HCT116 (cell line): ENCODE results near the gene COPG1. TPM values are rescaled to one million over a fixed set of nuclear protein-coding genes. Genes with fewer than 3 reads are reported as not detected.
A peak's percentile ranks its signal among the peaks of the same experiment; 100 is the strongest.

Source experiments
- ATAC-seq: fragments of 200-7000 bp; cut with Tn5 transposase; 2 replicates; pipeline ENCODE4 v1.9.1; 2020; ENCODE audit warnings: mild to moderate bottlenecking, moderate library complexity
- Bru-seq: library from RNA; stranded (reverse); fragments of 400-500 nt; gene quantifications from one replicate; lab custom pipeline; 2021; lab: Mats Ljungman, UMichigan
- BruChase-seq, 2 experiments: library from RNA; stranded (reverse); fragments of 400-500 nt; gene quantifications; one replicate each; lab custom pipeline; 2021; lab: Mats Ljungman, UMichigan
- BruUV-seq: library from RNA; stranded (reverse); fragments of 400-500 nt; replicated peaks from 2 replicates; lab custom pipeline; 2021; lab: Mats Ljungman, UMichigan
- CTCF ChIA-PET: fragments of 300-600 bp; sonication (Branson Sonifier 250); formaldehyde crosslinking; loops from one replicate; lab custom pipeline; 2021; ENCODE audit warnings: antibody characterized with exemption; lab: Charles Lee
- POLR2A ChIA-PET: fragments of 300-600, 350-600 bp; sonication (Branson Sonifier 250); formaldehyde crosslinking; loops from one replicate; lab custom pipeline; 2021; ENCODE audit warnings: antibody characterized with exemption; lab: Charles Lee
- RAD21 ChIA-PET, 2 experiments: fragments of 300-600 bp; sonication (Branson Sonifier 250); formaldehyde crosslinking; loops; one replicate each; lab custom pipeline; 2023; ENCODE audit warnings: low total read pairs in 2 of 2; ENCODE audit not compliant: uncharacterized antibody in 2 of 2, unreplicated experiment in 2 of 2, low non-redundant PET in 1 of 2; lab: Charles Lee
- DNase-seq: peaks from one replicate; pipeline ENCODE4 v3.0.0-alpha.2; 2010; ENCODE audit warnings: low read depth, low spot score
- H2AFZ ChIP-seq: fragments of 200-600 bp; shearing (Covaris generic), sonication (generic); 2 replicates; pipeline ENCODE4 v1.6.1; 2017; ENCODE audit warnings: low read depth, mixed run types, mixed read lengths, antibody characterized with exemption, low read length; ENCODE audit not compliant: poor library complexity, severe bottlenecking
- H3K27ac ChIP-seq: 2 replicates; pipeline ENCODE4 v1.5.1; 2012; ENCODE audit warnings: low read depth, low read length
- H3K27me3 ChIP-seq: fragments of 200-600 bp; sonication (generic); 2 replicates; pipeline ENCODE4 v1.6.1; 2016; ENCODE audit warnings: mixed run types, low read length, mixed read lengths; ENCODE audit not compliant: insufficient read depth
- H3K36me3 ChIP-seq, 2 experiments: fragments of 200-500 bp in 1 of 2; fragments of 200-600 bp in 1 of 2; sonication (Bioruptor generic) in 1 of 2; sonication (generic) in 1 of 2; 2 replicates each; pipeline versions ENCODE4 v1.5.1 to v1.6.1; 2014 to 2016; ENCODE audit warnings: low read length in 2 of 2, inconsistent platforms in 1 of 2, mixed read lengths in 1 of 2, mixed run types in 1 of 2; ENCODE audit not compliant: insufficient read depth in 2 of 2, control insufficient read depth in 1 of 2
- H3K4me1 ChIP-seq, 2 experiments: fragments of 200-600 bp in 1 of 2; sonication (generic) in 1 of 2; 2 replicates each; pipeline versions ENCODE4 v1.5.1 to v1.6.1; 2012 to 2017; ENCODE audit warnings: low read length in 2 of 2, inconsistent platforms in 1 of 2, mild to moderate bottlenecking in 1 of 2, mixed read lengths in 1 of 2, mixed run types in 1 of 2, moderate library complexity in 1 of 2; ENCODE audit not compliant: insufficient read depth in 2 of 2, control insufficient read depth in 1 of 2
- H3K4me2 ChIP-seq: fragments of 200-600 bp; sonication (generic); 2 replicates; pipeline ENCODE4 v1.6.1; 2017; ENCODE audit warnings: mixed run types, low read length, mixed read lengths
- H3K4me3 ChIP-seq, 2 experiments: fragments of 200-600 bp in 1 of 2; sonication (generic) in 1 of 2; replicated peaks in 1 of 2; 2 replicates each; pipeline ENCODE4 v1.5.1; 2011 to 2016; ENCODE audit warnings: low read length in 2 of 2, control low read depth in 1 of 2, low read depth in 1 of 2, mild to moderate bottlenecking in 1 of 2, mixed read lengths in 1 of 2, mixed run types in 1 of 2
- H3K79me2 ChIP-seq: fragments of 200-600 bp; sonication (generic); 2 replicates; pipeline ENCODE4 v1.6.1; 2017; ENCODE audit warnings: mild to moderate bottlenecking, mixed run types, low read length, moderate library complexity, mixed read lengths; ENCODE audit not compliant: insufficient read depth
- H3K9ac ChIP-seq: fragments of 200-600 bp; sonication (generic); 2 replicates; pipeline ENCODE4 v1.6.1; 2016; ENCODE audit warnings: low read length, mixed read lengths
- H3K9me2 ChIP-seq: fragments of 200-600 bp; sonication (generic), shearing (Covaris generic); 2 replicates; pipeline ENCODE4 v1.6.1; 2017; ENCODE audit warnings: mixed run types, mild to moderate bottlenecking, moderate library complexity; ENCODE audit not compliant: insufficient read depth
- H3K9me3 ChIP-seq, 2 experiments: fragments of 200-500 bp in 1 of 2; fragments of 200-600 bp in 1 of 2; sonication (Bioruptor generic) in 1 of 2; sonication (generic) in 1 of 2; 2 replicates each; pipeline ENCODE4 v1.6.1; 2014 to 2017; ENCODE audit warnings: low read length in 2 of 2, mixed read lengths in 2 of 2, inconsistent platforms in 1 of 2, low read depth in 1 of 2, mild to moderate bottlenecking in 1 of 2, mixed run types in 1 of 2, moderate library complexity in 1 of 2; ENCODE audit not compliant: control insufficient read depth in 1 of 2, insufficient read depth in 1 of 2
- H4K20me1 ChIP-seq: fragments of 200-600 bp; sonication (generic), shearing (Covaris generic); 2 replicates; pipeline ENCODE4 v1.6.1; 2017; ENCODE audit warnings: mixed run types, mild to moderate bottlenecking, moderate library complexity; ENCODE audit not compliant: insufficient read depth
- CEBPB ChIP-seq: IDR thresholded peaks from 2 replicates; pipeline ENCODE4 v1.6.1; 2012; ENCODE audit warnings: low read depth
- EGR1 ChIP-seq: IDR thresholded peaks from 2 replicates; pipeline ENCODE4 v1.6.1; 2012; ENCODE audit warnings: low read depth
- ELF1 ChIP-seq: IDR thresholded peaks from 2 replicates; pipeline ENCODE4 v1.6.1; 2012; ENCODE audit warnings: low read depth, borderline replicate concordance
- POLR2A ChIP-seq: IDR thresholded peaks from 2 replicates; pipeline ENCODE4 v1.7.0; 2011; ENCODE audit warnings: borderline replicate concordance; ENCODE audit not compliant: insufficient read depth, insufficient read length; ENCODE audit errors: extremely low read depth
- POLR2AphosphoS5 ChIP-seq: IDR thresholded peaks from 2 replicates; pipeline ENCODE4 v1.6.1; 2011; ENCODE audit warnings: mild to moderate bottlenecking, low read depth, low read length, moderate library complexity
- SIN3A ChIP-seq: IDR thresholded peaks from 2 replicates; pipeline ENCODE4 v1.6.1; 2012; ENCODE audit warnings: low read depth
- SRF ChIP-seq: IDR thresholded peaks from 2 replicates; pipeline ENCODE4 v1.6.1; 2012; ENCODE audit warnings: low read depth
- TCF7L2 ChIP-seq: IDR thresholded peaks from 2 replicates; pipeline ENCODE4 v1.7.0; 2011; ENCODE audit warnings: borderline replicate concordance, inconsistent platforms; ENCODE audit not compliant: insufficient read depth, insufficient read length; ENCODE audit errors: extremely low read depth
- ZFX ChIP-seq: fragments of 450-650 bp; IDR thresholded peaks from 2 replicates; pipeline ENCODE4 v1.6.1; 2017
- intact Hi-C: fragments of 100-400 bp; cut with micrococcal nuclease; formaldehyde crosslinking; loops from 2 replicates; pipeline ENCODE4 v1.10.0; 2022
- long read RNA-seq: library from polyadenylated mRNA; unstranded; transcript quantifications from one replicate; pipeline ENCODE4 v2.0.0, GENCODE V29; 2021; ENCODE audit not compliant: unreplicated experiment
- polyA plus RNA-seq: library from polyadenylated mRNA; unstranded; fragments of >200 nt; gene quantifications from 2 replicates; pipeline ENCODE4 v1.2.1, GENCODE V29; 2012; ENCODE audit warnings: missing spikeins
- total RNA-seq: library from RNA; stranded (reverse); gene quantifications from one replicate; pipeline ENCODE4 v1.2.1, GENCODE V29; 2021; ENCODE audit not compliant: unreplicated experiment
- TF ChIP-seq, protein P1 (sequence below): IDR thresholded peaks from 2 replicates; pipeline ENCODE4 v1.6.1; 2011; ENCODE audit warnings: mild to moderate bottlenecking, low read length, moderate library complexity; ENCODE audit not compliant: insufficient replicate concordance; ENCODE audit errors: extremely low read depth
- TF ChIP-seq, protein P2 (sequence below): IDR thresholded peaks from 2 replicates; pipeline ENCODE4 v1.6.1; 2012
- TF ChIP-seq, protein P3 (sequence below): IDR thresholded peaks from 2 replicates; pipeline ENCODE4 v1.6.1; 2012; ENCODE audit warnings: low read depth

COPG1 gene, protein sequence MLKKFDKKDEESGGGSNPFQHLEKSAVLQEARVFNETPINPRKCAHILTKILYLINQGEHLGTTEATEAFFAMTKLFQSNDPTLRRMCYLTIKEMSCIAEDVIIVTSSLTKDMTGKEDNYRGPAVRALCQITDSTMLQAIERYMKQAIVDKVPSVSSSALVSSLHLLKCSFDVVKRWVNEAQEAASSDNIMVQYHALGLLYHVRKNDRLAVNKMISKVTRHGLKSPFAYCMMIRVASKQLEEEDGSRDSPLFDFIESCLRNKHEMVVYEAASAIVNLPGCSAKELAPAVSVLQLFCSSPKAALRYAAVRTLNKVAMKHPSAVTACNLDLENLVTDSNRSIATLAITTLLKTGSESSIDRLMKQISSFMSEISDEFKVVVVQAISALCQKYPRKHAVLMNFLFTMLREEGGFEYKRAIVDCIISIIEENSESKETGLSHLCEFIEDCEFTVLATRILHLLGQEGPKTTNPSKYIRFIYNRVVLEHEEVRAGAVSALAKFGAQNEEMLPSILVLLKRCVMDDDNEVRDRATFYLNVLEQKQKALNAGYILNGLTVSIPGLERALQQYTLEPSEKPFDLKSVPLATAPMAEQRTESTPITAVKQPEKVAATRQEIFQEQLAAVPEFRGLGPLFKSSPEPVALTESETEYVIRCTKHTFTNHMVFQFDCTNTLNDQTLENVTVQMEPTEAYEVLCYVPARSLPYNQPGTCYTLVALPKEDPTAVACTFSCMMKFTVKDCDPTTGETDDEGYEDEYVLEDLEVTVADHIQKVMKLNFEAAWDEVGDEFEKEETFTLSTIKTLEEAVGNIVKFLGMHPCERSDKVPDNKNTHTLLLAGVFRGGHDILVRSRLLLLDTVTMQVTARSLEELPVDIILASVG
- total RNA-seq (182 TPM), Bru-seq, nascent RNA (percentile 88 among the genes with signal in this experiment), BruChase-seq, experiment 1, labeled RNA remaining after a 6-hour chase (percentile 96 among the genes with signal in this experiment), BruChase-seq, experiment 2, labeled RNA remaining after a 2-hour chase (percentile 89 among the genes with signal in this experiment)
- 171 and 220 TPM in 2 replicates for polyA plus RNA-seq
- long read RNA-seq, transcript COPG1-201 (24 exons, 3,078 nt) = major isoform, 467 of 594 reads
- long read RNA-seq, partial matches to known transcripts = 76 of 594 reads
- long read RNA-seq, other reads (novel, unspliced or antisense) = 51 of 594 reads

DNA sequence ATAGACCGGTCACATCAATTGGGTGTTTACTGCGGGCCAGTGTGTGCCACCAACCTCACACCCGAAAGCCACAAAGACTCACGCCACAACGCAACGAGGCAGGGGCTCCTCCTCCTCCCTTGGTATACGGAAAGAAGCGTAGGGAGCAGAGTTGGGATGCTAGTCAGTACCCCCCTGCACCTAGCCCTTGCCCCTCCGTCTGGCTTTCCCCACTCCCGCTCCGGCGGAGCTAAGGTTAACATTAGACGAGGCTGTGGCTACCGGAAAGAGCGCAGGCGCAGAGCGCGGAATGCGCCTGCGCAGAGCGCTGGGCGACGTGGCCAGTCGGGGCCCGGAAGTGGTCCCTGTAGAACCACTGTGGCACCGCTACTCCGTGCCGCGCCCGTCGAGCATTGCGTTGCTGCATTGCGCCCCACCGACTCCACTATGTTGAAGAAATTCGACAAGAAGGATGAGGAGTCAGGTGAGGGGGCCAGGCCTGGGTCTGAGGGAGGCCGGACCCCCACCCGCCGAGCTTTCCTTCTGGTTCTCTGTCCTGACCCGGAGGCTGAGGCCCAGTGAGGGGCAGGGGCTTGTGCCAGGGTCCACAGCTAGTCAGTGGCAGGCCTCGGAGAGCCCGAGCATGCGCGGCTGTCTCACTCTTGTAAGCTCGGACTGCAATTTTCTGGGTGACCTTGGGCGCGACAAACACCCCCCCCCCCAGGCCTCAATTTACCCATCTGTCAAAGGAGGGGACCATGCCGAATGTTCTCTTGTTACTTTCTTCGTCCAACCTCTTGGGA lies at the start of gene COPG1:
TSS of gene COPG1 (plus strand) at position 323 of the 782 bp plus-strand sequence. CDS start at position 427, 104 bp downstream.
- Histone ChIP-seq H3K79me2 (peaks cover 31% of the 10 kb centered on the region), H3K4me1 (peaks cover 7 to 23% of the 10 kb centered on the region in 2 experiments; a peak in 3 of 4 replicates), H2AFZ (peak within 1 kb of the TSS; percentile 24), H3K9ac (peak within 1 kb of the TSS; percentile 93), H3K27ac (peak within 1 kb of the TSS; percentile 62), H4K20me1 (no peaks in the 10 kb centered on the region), H3K27me3 (no peaks in the 10 kb centered on the region), H3K4me3 (peak within 1 kb of the TSS; percentile 95 to 97), H3K9me3 (no peaks in the 10 kb centered on the region), H3K9me2 (no peaks in the 10 kb centered on the region), H3K36me3 (peaks cover 20 to 21% of the 10 kb centered on the region in 2 experiments; a peak in 3 of 4 replicates), H3K4me2 (peak within 1 kb of the TSS; percentile 93)
- intact Hi-C loops = loop anchor here (1.0 to 10.0 kb wide), 2 partner anchors 225 to 279 kb away; no protein-coding TSS in a partner anchor
- CTCF ChIA-PET = interaction anchor here (0.6 to 1.3 kb wide), 5 partner anchors 88 to 279 kb away, joined by 3 to 7 read pairs (median 5); no protein-coding TSS in a partner anchor
- DNase-seq (peak; percentile 75), ATAC-seq (peak; percentile 88)
- TSS peak; percentile 63 for BruUV-seq
- POLR2A ChIA-PET = interaction anchor here (0.7 to 1.3 kb wide), 10 partner anchors 9 to 197 kb away, joined by 3 to 6 read pairs (median 3); partner anchors contain the start of gene CNBP
- RAD21 ChIA-PET = interaction anchor here (0.7 to 1.1 kb wide), 5 partner anchors 88 to 280 kb away, joined by 3 to 4 read pairs (median 3); no protein-coding TSS in a partner anchor
- TF ChIP-seq, protein P1, sequence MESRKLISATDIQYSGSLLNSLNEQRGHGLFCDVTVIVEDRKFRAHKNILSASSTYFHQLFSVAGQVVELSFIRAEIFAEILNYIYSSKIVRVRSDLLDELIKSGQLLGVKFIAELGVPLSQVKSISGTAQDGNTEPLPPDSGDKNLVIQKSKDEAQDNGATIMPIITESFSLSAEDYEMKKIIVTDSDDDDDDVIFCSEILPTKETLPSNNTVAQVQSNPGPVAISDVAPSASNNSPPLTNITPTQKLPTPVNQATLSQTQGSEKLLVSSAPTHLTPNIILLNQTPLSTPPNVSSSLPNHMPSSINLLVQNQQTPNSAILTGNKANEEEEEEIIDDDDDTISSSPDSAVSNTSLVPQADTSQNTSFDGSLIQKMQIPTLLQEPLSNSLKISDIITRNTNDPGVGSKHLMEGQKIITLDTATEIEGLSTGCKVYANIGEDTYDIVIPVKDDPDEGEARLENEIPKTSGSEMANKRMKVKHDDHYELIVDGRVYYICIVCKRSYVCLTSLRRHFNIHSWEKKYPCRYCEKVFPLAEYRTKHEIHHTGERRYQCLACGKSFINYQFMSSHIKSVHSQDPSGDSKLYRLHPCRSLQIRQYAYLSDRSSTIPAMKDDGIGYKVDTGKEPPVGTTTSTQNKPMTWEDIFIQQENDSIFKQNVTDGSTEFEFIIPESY = no peak
- TF ChIP-seq SRF (no peak), SIN3A (peak; percentile 91), ELF1 (peak; percentile 85), EGR1 (no peak), POLR2AphosphoS5 (peak; percentile 96; the same call in 1 of the 2 replicates), CEBPB (no peak), ZFX (peak; percentile 87), POLR2A (peak; percentile 66), TCF7L2 (peak; percentile 59)
- TF ChIP-seq, protein P2, sequence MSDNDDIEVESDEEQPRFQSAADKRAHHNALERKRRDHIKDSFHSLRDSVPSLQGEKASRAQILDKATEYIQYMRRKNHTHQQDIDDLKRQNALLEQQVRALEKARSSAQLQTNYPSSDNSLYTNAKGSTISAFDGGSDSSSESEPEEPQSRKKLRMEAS = 0 out of 2 replicates have a peak, but pooled peaks have one; percentile 14
- TF ChIP-seq, protein P3, sequence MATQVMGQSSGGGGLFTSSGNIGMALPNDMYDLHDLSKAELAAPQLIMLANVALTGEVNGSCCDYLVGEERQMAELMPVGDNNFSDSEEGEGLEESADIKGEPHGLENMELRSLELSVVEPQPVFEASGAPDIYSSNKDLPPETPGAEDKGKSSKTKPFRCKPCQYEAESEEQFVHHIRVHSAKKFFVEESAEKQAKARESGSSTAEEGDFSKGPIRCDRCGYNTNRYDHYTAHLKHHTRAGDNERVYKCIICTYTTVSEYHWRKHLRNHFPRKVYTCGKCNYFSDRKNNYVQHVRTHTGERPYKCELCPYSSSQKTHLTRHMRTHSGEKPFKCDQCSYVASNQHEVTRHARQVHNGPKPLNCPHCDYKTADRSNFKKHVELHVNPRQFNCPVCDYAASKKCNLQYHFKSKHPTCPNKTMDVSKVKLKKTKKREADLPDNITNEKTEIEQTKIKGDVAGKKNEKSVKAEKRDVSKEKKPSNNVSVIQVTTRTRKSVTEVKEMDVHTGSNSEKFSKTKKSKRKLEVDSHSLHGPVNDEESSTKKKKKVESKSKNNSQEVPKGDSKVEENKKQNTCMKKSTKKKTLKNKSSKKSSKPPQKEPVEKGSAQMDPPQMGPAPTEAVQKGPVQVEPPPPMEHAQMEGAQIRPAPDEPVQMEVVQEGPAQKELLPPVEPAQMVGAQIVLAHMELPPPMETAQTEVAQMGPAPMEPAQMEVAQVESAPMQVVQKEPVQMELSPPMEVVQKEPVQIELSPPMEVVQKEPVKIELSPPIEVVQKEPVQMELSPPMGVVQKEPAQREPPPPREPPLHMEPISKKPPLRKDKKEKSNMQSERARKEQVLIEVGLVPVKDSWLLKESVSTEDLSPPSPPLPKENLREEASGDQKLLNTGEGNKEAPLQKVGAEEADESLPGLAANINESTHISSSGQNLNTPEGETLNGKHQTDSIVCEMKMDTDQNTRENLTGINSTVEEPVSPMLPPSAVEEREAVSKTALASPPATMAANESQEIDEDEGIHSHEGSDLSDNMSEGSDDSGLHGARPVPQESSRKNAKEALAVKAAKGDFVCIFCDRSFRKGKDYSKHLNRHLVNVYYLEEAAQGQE = no peak
